ENCODE results near the gene PIR.
A peak's percentile ranks its signal among the peaks of the same experiment; 100 is the strongest.

The PIR gene

DNA sequence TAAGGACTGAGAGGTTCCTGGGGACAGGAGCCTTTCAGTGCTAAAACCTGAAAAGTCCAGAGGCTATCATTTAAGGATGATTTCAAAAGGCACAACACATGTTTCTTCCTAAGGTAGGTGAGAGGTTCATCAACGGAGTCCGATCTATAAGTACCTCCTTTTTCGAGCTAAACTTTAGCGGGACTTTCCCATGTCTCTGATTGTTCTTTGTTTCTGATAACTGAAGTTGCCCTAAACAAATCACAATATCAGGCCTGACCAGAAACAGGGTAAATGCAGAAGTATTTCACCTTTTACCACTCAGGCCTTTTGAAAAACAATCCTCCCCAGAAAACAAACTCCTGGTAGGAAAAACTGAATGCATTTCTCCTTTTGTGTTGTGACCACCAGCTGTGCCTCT, 17.6 kb downstream of the PIR start:
- no peak for DNase-seq

DNA sequence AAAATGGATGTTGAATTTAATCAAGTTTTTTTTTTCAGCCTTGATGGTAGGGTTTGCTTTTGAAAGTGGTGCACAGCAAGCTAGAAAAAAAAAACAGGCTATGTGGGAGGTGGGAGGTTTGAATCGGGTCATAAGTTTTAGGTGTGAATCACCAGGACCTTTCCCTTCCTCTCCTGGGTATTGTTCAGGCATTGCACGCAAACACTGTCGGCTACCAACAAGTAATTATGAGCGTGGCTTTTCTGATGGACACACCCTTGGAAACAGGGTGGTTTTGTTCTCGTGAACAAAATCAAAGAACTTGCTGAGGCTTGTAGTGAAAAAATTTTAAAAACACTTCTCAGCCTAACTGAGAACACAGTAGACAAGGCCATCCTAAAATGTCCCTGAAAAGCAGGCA, 18.1 kb downstream of the PIR start:
- DNase-seq: no peak

DNA sequence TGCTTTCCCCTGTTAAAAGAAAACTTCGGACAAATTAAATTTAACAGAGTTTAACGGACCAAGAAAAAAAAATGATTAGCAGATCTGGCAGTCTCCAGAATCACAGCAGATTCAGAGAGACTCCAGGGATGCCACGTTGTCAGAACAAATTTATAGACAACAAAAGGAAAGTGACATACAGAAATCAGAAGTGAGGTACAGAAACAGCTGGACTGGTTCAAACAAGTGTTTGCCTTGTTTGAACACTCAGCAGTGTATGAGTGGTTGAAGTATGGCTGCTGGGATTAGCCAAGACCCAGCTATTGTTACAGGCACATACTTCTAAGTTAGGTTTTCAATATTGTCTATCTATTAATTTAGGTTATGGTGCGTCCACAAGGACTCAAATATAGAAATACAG, 19.1 kb downstream of the PIR start:
- DNase-seq: no peak

DNA sequence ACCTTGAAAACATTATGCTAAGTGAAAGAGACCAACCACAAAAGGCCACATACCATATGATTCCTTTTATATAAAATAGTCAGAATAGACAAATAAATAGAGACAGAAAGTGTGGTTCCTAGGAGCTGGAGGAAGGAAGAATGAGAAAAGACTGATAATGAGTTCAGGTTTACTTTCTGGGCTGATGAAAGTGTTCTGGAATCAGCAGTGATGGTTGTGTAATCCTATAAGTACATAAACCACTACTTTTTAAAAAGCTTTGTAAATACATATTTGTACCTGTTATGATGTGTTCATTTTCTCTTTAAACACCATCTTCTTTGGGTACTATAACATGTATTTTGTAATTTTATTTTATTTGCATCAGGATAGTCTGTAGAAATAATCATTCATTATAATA, 20.6 kb downstream of the PIR start:
- DNase-seq: no peak

DNA sequence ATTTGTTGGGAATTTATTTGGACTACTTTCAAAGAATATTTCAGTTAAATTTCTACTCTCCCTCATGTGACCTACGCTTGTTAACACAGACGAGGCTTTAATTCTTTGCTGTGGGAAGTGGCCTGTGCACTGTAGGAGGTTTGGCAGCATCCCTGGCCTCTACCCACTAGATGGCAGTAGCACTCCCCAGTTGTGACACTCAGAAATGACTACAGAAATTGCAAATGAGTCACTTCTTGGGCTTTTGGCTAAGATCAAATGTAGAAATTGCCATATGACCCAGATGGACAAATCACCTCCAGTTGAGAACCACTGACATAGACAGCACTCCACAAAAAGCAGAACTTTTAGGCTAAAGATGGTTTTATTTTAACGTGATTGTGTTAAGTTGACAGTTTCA, 22.1 kb downstream of the PIR start:
- DNase-seq: peak; percentile 67

DNA sequence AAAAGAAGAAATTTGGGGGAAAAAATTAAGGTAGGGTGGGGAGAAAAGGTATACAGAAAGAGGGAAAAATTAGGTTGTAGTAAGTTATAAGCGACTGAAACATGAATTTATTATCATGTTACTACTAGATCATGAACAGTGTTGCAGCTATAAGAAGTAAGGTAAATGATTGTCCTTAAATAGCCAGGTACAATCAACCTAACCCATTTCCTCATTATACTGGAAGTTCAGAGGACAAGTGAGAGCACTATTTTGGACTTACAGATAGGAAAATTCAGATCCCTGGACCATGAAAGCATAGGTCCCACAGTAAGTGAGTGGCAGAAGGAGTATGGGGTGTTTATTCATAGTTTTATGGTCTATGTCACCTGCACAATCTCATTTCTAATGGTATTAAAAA, 23.5 kb downstream of the PIR start:
- DNase-seq: no peak

DNA sequence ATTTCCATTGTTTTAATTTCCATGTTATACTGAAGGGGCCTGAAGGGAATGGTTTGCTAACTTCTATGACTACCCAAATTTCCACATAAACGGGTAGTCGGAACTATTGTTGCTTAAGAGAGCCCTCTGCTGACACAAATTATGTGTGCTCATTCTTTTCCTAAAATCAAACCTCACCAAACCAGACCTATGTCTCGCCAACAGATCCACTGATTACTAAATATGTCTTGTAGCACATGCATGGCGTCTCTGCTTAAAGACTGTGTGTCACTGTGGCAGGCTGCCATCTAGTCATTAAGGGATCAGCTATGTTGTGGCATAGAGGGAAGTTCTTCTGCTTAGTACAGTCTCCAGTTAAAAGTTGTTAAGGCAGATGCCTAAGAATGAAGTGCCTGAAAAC, 25.1 kb downstream of the PIR start:
- no peak for DNase-seq

DNA sequence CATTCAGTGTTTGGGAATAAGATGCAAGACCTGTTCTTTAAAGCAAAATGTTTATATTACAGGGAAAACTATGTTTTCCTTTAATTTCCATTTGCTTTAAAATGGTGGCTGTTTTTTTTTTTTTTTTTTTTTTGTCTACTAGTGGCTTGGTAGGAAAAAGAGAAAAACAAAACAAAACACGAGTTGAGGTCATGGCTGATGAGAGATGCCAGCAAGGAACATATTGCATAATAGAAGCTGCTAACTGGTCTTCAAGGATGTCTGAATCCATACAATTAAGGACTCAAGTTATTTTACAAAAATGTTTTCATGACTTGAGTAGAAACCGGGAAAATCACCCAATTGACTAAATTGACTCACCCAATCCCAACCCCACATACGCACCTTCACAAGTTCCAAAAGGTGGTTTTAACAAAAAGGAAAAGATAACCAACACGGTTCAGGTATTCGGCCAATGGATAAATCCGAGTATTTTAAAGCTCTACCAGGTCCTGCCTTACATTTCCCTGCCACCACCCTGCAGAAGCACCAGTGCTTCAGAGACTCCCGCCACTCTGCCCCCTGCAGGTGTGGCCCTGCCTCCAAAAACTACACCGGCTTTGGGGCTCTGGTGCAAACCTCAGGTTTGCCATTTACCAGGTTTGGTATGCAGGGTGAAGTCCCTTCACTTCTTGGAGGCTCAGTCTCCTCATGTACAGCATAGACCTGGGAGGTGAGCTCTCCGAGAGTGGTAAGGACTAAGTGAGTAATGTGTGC, 27.1 kb downstream of the PIR start:
- peak; percentile 8 for DNase-seq

DNA sequence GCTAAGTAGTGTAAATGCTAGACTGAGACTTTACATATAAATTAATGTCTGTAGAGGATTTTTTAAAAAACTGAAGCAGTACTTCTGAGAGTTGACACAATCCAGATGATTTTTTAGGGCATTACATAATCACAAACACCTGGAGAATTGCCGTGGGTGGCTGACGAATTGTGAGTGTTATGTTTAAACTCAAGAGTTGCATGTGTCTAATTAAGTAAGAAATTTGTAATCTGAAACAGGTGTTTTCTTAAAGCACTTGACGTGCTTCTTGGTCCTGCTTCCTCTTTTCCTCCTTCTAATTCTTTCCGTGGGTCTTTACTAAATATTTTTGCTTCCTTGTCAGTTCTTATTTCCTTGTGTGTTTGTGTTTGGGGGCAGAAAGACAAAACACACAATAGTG, 27.8 kb downstream of the PIR start:
- peak; percentile 42 for DNase-seq

DNA sequence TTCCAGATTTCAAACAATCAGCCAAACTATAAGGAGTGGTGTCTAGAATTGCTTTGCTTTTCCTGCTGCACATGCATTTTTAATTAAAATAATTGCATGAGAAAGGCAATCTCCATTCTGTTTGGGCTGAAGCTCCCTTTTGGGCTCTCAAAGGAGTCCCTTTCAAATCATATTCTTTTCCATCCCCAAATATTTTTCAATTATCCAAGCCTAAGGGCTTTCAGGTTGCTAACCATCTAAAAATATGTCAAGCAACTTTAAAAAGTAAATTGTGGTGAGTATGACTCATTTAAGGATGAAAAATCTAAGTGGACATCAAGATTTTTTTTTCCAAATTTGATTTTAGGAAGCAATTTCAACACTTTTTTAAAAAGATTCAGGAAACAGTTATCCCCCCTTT, 28.4 kb downstream of the PIR start:
- DNase-seq: no peak

DNA sequence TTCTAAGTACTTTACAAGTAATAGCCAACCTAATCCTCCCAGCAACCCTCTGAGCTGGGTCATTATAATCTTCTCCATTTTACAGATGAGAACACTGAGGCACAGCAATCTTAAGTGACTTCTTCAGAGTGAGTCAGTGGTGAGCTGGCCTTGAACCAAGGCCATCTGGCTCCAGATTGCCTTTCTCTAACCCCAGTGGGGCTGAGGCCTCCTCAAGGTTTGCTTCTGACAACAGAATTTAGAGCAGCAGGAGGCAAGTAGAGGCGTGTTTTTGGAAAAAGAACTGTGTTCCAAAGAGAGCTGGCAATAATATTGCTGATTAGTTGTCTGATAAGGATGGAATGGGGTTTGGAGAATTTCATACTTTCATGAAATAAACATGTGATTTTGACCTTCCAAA, 41.2 kb downstream of the PIR start:
- no peak for DNase-seq

DNA sequence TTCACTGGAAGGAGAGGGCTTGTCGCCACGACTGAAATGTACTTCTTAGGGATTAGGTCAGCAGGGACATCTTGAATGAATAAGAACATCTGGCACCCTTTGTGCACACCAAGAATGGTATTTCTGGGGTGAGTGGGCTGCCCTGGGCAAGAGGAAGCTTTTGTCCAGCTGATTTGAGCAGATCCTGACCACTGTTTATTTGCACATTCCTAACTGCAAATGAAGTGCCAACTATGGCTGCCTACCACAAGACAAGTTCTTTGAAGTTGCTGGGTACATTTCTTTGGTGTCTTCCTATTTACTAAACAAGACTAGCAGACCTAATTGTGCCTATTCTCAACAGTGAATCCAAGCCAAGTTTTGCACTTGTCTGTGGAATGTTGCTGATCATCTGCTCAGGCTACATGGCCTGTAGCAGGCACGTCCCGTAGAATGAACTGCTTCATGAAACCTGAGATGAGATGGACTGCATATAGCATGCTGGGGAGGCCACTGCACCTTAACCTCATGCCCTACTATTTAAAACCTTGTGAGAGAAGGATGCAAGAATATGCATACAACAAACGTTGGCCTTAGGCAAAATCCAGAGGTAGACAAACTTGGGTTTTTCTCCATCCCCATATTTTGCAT, 45.0 kb downstream of the PIR start:
- no peak for DNase-seq

DNA sequence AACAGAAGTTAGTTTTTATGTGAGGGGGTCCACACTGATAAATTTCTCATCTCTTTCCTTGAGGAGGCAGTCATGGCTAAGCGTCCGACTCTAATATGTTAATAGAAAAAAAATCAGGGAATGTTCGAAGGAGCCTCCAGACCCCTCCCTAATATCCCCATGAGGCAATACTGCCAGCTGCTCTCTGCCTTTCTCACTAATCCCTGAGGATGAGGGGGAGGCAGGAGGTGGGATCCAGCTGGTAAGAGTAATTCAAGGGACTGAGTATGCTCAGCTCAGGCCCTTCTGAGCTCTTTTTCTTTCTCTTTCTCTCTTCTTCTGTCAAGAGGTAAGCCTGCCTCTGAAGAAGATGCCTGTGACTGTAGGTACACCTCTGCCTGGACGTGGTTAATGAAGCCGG, 51.7 kb downstream of the PIR start:
- no peak for DNase-seq

DNA sequence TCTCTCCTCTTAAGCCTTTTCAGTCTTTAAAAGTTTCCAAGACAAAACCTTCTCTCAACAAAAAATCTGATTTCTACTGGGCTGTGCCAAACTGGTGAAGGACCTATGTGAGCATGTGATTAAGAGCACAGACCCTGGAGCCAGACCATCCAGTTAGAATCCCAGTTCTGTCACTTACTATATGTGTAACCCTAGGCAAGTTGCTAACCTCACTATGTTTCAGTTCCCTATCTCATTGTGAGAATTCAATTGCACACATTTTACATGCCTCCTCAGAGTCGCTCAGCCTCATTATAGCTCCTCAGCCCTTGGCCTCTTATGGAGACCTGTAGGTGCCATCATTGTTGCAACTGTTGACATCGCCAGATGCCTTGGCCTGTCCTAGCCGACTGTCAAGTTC, 54.8 kb downstream of the PIR start:
- DNase-seq: peak; percentile 18

DNA sequence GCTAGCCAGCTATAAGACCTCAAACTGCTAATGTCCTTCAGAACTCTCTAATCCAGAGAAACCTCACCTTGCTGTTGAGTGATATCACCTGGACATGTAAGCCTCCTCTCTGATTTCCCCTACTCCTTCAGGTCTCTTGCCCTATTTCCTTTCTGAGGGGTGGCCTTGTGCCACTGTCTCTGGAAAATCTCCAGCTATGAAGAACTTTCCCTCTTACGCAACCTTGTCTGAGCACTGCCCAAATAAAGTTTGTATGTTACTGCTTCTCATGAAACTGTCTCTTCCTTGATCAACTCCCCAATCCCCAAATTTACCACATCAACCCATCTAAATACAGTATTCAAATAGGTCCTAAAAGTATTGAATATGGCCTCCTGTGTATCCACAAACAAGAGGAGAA, 55.4 kb downstream of the PIR start:
- DNase-seq: no peak

DNA sequence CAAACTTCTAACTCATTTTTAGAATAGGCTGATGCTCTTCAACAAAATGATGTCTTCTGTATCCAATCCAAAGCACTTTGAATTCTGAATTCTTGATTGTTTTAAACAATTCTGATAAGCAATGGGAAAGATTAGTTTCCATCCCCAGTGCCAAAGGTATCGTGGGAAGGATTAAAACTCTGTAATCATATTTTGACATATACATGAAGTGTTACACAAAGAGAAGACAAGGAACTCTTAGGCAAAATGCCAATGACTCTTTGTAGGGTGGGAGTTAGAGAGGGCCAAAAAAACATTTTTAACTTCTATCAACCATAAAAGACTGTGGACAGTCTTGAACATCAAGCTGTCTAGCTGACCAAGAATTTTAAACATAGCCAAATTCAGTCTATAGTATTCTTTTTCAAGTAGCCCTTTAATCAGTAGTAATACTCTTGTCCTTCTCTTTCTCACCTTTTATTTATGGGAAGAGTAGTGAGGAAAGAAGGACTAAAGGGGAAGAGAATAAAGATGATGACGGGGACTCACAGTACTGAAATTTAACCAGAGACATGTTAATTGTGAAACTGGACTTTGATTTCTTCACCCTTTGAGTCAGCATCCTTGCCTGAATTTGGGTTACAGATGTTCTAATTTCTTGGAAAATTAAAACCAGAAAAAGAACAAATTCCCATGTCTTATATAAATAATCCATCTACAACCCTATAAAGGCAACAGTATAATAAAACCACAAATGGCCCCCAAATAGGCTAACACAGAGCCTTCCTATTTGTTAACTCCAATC, 57.1 kb downstream of the PIR start:
- DNase-seq: no peak

DNA sequence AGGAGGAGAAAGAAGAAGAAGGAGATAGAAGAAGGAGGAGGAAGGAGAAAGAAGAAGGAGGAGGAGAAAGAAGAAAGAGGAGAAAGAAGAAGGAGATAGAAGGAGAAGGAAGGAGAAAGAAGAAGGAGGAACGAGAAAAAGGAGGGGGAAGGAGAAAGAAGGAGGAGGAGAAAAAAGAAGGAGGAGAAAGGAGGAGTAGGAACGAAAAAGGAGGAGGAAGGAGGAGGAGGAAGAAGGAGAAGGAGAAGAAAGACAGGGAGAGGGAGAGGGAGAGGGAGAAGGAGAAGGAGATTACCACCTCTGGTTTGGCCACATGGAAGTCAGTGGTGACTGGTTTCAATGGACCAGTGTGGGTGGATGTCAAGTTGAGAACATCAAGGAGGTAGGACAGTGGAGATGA, 58.9 kb downstream of the PIR start:
- DNase-seq: no peak

DNA sequence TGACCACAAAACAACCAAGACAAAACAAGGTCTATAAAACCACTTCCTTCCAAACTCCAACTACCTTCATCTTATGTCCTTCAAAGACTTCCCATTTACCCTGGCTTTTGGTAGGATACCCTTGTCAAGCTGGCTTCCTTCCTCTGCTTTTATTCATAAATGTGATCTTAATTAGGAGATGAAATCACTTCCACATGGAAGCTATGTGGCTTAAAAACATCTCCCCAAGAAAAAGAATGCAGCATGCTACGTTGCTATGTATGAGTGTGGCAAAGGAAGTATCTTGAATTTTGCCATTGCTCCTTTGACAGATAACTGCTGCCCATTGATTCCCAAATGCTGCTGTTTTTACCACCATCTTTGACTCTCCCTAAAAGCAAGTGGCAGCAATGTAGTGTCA, 62.5 kb downstream of the PIR start:
- DNase-seq: no peak

DNA sequence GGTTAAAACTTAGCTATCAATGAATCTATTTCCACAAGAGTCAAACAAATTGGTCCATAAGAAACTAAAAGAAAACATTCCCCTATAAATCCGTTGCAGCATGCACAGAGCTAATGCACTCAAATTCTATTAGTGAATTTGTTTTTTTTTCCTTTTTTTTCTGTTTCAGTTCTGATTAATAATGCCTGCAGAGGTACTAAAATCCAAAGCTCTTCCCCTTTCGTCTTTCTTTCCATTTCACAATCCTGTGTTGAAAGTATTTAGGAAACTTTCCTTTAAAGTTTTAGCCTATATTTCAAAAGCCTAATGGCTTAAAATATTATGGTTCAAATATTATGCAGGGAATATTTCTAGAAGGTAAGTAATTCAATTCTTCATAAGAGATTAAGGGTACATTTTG, 63.1 kb downstream of the PIR start:
- no peak for DNase-seq

DNA sequence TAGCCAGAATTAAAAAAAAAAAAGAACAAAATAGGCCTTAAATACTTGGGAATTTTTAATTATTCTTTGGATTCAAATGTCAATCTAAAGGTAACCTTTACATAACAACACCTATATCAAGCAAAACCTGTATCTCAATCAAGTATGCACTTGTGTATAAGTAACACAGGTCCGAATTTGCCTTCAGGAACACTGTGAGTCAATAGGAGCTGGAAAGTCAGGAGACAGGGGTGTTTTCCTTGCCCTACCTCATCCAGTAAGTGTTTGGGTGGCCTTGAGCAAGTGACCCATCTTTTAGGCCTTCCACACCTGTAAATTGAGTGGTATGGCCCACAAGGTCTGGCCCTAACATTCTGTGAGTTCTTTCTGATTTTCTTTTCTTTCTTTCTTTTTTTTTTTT, 68.1 kb downstream of the PIR start:
- no peak for DNase-seq

DNA sequence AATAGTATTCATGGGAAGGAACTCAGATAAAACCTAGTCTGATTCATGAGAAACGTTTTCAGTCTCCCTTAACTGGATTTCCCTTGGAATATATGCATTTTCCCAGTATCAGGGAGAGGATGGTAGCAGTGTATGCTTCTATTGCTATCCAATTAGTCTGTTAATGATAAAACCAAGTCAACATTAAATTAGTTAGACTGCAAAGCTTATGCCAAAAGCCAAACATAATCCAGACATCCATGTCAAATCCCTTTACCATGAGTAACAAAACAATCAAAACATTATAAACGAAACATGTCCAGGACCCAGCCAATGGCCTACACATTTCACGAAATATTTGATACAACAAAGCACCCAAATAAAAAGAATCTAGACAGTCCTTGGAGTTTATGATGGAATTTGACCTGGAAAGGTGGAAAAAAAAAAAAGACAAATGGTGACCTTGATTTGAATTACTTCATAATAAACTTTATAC, 74.4 kb downstream of the PIR start:
- no peak for DNase-seq

DNA sequence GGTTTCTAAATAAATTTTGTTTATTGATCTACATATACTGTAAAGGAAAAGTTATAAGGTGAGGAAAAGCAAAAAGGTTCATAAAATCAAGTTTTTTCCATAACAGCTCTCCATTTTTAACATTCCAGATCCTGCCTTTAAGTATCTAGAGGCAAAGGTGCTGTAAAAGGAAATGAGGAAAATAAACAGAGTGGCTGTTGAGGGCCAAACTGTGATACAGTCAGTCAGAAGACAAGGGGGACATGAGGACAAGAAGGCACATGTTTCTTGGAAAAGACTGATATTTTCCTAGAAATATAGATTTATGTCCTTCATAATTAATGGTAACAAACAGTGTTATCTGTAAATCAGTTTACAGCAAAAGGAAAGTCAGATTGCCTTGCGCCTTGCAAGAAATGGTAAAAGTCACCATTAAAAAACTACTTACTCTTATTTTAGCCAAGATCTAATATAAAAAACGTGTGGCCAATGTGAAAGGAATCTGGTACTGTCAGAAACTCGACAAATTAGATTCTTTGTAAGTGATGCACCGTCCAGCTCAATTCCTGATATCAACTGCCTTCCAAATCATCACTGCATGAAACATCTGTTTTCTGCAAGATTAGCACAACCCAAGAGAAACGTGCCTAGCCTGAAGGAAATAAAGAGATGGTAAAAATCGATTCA, 75.0 kb downstream of the PIR start:
- DNase-seq: no peak

DNA sequence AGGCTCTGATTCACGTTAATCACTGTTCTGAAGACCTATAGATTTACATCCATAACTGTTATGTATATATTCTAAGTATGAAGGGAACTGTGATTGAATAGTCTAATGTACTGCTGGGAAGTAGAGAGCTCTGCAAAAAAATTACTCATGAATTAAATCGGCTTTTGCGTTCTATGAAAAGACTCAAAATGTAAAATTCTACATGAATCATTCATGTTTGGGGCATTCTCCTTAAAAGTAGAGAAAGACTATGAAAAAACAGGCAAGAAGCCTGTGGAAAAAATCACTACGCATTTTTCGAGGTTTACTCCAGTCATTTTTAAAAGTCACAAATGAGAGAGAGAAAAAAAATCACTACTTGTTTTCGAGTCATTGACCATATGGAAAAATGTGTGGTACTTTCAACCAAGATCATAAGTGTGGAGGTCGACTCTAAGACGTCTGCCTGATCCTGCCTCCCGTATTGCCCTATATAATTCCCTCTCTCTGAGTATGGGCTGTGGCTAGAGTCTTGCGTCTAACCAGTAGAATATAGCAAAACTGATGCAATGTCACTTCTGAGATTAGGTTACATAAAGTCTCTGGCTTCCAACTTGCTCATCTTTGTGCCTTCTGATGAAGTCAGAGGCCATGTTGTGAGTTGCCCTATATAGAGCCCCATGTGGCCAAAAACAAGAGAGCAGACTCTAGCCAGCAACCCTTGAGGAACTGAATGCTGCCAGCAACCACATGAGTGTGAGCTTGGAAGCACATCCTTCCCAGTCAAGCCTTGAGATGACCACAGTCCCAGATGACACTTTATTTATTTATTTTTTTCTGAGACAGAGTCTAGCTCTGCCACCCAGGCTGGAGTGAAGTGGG, 76.8 kb downstream of the PIR start:
- no peak for DNase-seq
